ENCODE data around the gene PPIL6. TPM values are rescaled to one million over a fixed set of nuclear protein-coding genes. Genes with fewer than 3 reads are reported as not detected.

Gene PPIL6
- total RNA-seq, 8 experiments from 2014 or later, result 0.87 to 22.4 (median 4.6) TPM

- Histone ChIP-seq H3K4me3 (no peak overlapping the region), H3K4me1 (replicated peaks in 1 of 2) (peaks cover 6 to 7% of the 10 kb centered on the region in 2 donors), H3K27ac (no peak overlapping the region)
- 87 to 100% methylated on average over 2 to 3 of the region's 7 CpGs; no CpG with 5 or more reads in 8 of the 10 experiments for WGBS, 10 experiments
- no peak for ATAC-seq (replicated peaks in 6 of 8)
- in situ Hi-C loops (cut with MboI; ENCODE audit: low pct_unique_long_range_greater_than_20kb in 2 of 9, low sequenced_read_pairs in 9 of 9, unreplicated experiment in 9 of 9), result no loop called here
Measured at GRCh38 chr6:109451376-109451775, 10.9 kb upstream of the PPIL6 start.

GRCh38 chr6:109450801-109451200, 10.4 kb upstream of the PPIL6 start:
- no peak overlapping the region for H3K27ac ChIP-seq
- WGBS, 10 experiments, result 64 to 94% (median 92%) methylated on average over 2 to 3 of the region's 3 CpGs; no CpG with 5 or more reads in 7 of the 10 experiments
- no peak for ATAC-seq (replicated peaks in 6 of 8)
- H3K4me3 ChIP-seq, result no peak overlapping the region
- in situ Hi-C loops (cut with MboI; ENCODE audit: low pct_unique_long_range_greater_than_20kb in 2 of 9, low sequenced_read_pairs in 9 of 9, unreplicated experiment in 9 of 9), result no loop called here
- peaks cover 6 to 7% of the 10 kb centered on the region in 2 donors for H3K4me1 ChIP-seq (replicated peaks in 1 of 2)

GRCh38 chr6:109449795-109450673, 9.6 kb upstream of the PPIL6 start:
- no peak overlapping the region for H3K27ac ChIP-seq
- peaks cover 6 to 7% of the 10 kb centered on the region in 2 donors for H3K4me1 ChIP-seq (replicated peaks in 1 of 2)
- in situ Hi-C loops (cut with MboI; ENCODE audit: low pct_unique_long_range_greater_than_20kb in 2 of 9, low sequenced_read_pairs in 9 of 9, unreplicated experiment in 9 of 9), result no loop called here
- no peak for ATAC-seq (replicated peaks in 6 of 8)
- 80 to 95% (median 82%) methylated on average over 1 to 4 of the region's 16 CpGs; no CpG with 5 or more reads in 6 of the 10 experiments for WGBS, 10 experiments
- no peak overlapping the region for H3K4me3 ChIP-seq

DNA sequence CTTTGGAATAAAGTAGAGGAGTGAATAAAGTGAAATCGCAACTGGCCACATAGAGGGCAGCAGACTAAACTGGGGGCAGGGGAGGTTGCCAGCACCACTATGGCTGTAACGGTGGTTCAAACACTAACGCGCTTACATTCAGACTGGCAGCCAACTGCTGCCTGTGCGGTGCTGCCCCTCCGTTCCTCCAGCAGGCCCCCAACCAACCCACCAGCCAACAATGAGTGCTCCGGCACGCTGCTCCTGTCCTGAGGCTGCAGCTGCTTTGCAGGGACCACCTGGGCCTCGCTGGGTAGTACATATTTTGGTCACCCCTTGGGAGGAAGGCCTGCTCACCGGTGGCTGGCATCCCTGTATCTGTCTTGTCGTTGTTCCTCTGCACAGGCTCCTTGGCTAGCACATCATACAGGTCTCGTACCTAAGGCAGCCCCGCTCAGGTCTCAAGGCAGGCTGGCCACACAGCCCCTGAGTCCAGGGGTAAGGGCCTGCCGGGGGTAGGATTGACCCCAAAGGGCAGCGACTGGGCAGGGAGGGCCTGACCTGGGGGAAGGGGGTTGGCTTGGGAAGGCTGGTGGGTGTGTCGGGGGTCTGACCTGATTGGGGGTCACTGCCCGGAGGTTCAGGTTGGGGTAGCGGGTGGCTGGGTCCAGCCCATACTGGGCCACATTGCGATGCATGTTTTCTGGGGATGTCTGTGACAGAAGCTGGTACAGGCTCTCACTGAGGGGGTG, 8.8 kb upstream of the PPIL6 start:
- Histone ChIP-seq H3K27ac (no peak overlapping the region), H3K4me1 (replicated peaks in 1 of 2) (peaks cover 2 to 6% of the 10 kb centered on the region in 2 donors), H3K4me3 (no peak overlapping the region)
- no peak for ATAC-seq (replicated peaks in 6 of 8)
- 67 to 100% (median 90%) methylated on average over 1 to 5 of the region's 19 CpGs; no CpG with 5 or more reads in 5 of the 10 experiments for WGBS, 10 experiments
- in situ Hi-C loops (cut with MboI; ENCODE audit: low pct_unique_long_range_greater_than_20kb in 2 of 9, low sequenced_read_pairs in 9 of 9, unreplicated experiment in 9 of 9), result no loop called here

GRCh38 chr6:109448615-109449014, 8.2 kb upstream of the PPIL6 start:
- Histone ChIP-seq H3K4me3 (no peak overlapping the region), H3K27ac (no peak overlapping the region), H3K4me1 (replicated peaks in 1 of 2) (peaks cover 0 to under 1% of the 10 kb centered on the region in 2 donors)
- ATAC-seq (replicated peaks in 6 of 8), result peak in 1 of 8 experiments; percentile 3
- WGBS, 10 experiments, result 20 to 80% (median 80%) methylated on average over 1 of the region's 7 CpGs; no CpG with 5 or more reads in 6 of the 10 experiments
- in situ Hi-C loops (cut with MboI; ENCODE audit: low pct_unique_long_range_greater_than_20kb in 2 of 9, low sequenced_read_pairs in 9 of 9, unreplicated experiment in 9 of 9), result no loop called here

- ATAC-seq (replicated peaks in 6 of 8), result peak in 3 of 8 experiments; percentile 11 to 38 (median 25)
- H3K4me3 ChIP-seq, result no peak overlapping the region
- in situ Hi-C loops (cut with MboI; ENCODE audit: low pct_unique_long_range_greater_than_20kb in 2 of 9, low sequenced_read_pairs in 9 of 9, unreplicated experiment in 9 of 9), result no loop called here
- 17 to 70% (median 49%) methylated on average over 1 to 2 of the region's 8 CpGs; no CpG with 5 or more reads in 6 of the 10 experiments for WGBS, 10 experiments
- H3K4me1 ChIP-seq (replicated peaks in 1 of 2), result no peaks in the 10 kb centered on the region
- no peak overlapping the region for H3K27ac ChIP-seq
Measured at GRCh38 chr6:109447878-109448555, 7.6 kb upstream of the PPIL6 start.

DNA sequence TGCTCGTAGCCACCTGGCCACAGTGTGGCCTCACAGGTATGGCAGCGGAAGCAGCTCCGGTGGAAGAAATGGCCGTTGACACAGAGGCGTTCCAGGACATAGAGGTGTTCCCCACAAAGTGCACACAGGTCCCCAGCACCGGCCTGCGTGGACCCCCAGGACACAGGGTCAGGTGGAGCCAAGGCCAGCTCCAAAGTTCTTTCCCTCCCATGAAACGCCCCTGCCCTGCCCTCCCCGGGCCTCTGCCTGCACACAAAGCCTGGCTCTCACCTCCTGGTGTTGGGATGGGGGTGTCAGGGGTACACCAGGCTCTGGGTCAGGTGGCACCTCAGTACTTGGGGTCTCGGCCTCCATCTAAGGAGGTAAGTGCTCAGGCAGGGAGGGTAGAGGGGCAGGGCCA, 6.7 kb upstream of the PPIL6 start:
- Histone ChIP-seq H3K4me1 (replicated peaks in 1 of 2) (peaks cover 0 to 2% of the 10 kb centered on the region in 2 donors), H3K27ac (no peak overlapping the region), H3K4me3 (no peak overlapping the region)
- in situ Hi-C loops (cut with MboI; ENCODE audit: low pct_unique_long_range_greater_than_20kb in 2 of 9, low sequenced_read_pairs in 9 of 9, unreplicated experiment in 9 of 9), result no loop called here
- ATAC-seq (replicated peaks in 6 of 8), result no peak
- 82% methylated on average over 3 of the region's 10 CpGs; no CpG with 5 or more reads in 9 of the 10 experiments for WGBS, 10 experiments

DNA sequence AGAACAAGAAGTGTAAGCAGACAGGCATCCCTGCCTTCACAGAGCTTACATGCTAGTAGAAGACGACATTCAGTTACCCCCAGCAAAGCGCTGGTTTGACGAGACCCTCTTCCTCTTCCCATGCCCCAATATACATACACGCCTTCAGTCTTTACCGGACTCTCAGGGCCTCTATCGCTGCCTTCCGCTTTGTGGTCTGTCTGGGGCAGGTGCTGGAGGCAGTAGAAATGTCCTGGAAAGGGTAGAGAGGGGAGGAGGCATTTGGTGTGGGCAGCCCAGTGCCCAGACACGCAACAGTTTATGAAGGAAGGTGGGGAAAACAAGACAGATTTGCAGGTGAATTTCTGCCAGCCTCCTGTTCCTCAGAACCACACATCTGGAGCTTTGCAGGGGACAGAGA, 6.1 kb upstream of the PPIL6 start:
- in situ Hi-C loops (cut with MboI; ENCODE audit: low pct_unique_long_range_greater_than_20kb in 2 of 9, low sequenced_read_pairs in 9 of 9, unreplicated experiment in 9 of 9), result no loop called here
- H3K27ac ChIP-seq, result no peak overlapping the region
- 50 to 100% (median 90%) methylated on average over 1 to 5 of the region's 8 CpGs; no CpG with 5 or more reads in 5 of the 10 experiments for WGBS, 10 experiments
- peaks cover 5 to 8% of the 10 kb centered on the region in 2 donors for H3K4me1 ChIP-seq (replicated peaks in 1 of 2)
- ATAC-seq (replicated peaks in 6 of 8), result no peak
- H3K4me3 ChIP-seq, result no peak overlapping the region

DNA sequence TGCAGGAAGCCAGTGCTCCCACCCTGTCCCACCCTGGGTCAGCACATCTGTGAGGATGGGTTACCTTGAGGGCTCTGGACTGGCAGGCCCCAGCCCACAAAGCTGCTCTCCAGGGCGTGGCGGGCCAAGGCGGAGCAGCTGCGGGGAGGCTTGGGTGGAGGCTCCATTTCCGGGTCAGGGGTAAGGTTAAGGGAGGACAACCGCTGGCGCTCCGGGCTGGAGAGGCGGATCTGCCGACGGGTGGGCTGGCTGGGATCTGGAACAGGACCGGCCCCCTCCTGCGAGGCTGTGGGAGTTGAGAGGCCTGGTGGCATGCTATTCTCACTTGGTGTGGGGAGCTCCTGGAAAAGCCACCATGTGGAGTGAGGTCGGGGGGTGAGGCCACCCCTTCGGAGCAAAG, 5.6 kb upstream of the PPIL6 start:
- 60 to 93% (median 89%) methylated on average over 1 to 7 of the region's 15 CpGs; no CpG with 5 or more reads in 7 of the 10 experiments for WGBS, 10 experiments
- no peak for ATAC-seq (replicated peaks in 6 of 8)

DNA sequence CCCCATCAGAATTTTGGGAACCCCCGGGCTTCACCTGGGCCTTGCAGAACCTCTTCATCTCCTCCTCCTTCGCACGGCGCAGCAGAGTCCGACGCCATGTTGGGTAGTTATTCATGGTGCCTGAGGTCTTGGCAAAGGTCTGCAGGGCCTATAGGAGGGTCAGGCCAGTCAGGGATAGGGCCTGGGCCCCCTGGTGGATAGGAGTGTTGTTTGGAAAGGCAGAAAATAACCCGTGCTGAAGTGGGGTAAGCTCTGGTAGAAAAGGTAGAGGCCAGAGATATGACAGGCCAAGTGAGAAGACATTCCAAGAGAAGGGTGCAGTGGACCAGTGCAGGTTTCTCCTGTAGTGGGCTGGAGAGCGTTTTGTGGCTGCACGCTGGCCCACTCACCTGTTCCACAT, 5.0 kb upstream of the PPIL6 start:
- 80 to 100% (median 95%) methylated on average over 1 to 9 of the region's 9 CpGs; no CpG with 5 or more reads in 4 of the 10 experiments for WGBS, 10 experiments
- no peak for ATAC-seq (replicated peaks in 6 of 8)
- H3K4me3 ChIP-seq, result no peak overlapping the region
- no peak overlapping the region for H3K27ac ChIP-seq
- in situ Hi-C loops (cut with MboI; ENCODE audit: low pct_unique_long_range_greater_than_20kb in 2 of 9, low sequenced_read_pairs in 9 of 9, unreplicated experiment in 9 of 9), result no loop called here
- H3K4me1 ChIP-seq (replicated peaks in 1 of 2), result peaks cover 7 to 9% of the 10 kb centered on the region in 2 donors

More for the DNA sequence above, 5.6 kb upstream of the PPIL6 start:
- in situ Hi-C loops (cut with MboI; ENCODE audit: low pct_unique_long_range_greater_than_20kb in 2 of 9, low sequenced_read_pairs in 9 of 9, unreplicated experiment in 9 of 9), result no loop called here
- no peak overlapping the region for H3K27ac ChIP-seq
- H3K4me1 ChIP-seq (replicated peaks in 1 of 2), result peaks cover 7 to 9% of the 10 kb centered on the region in 2 donors
- no peak overlapping the region for H3K4me3 ChIP-seq

GRCh38 chr6:109443425-109443950, 3.1 kb upstream of the PPIL6 start:
- Histone ChIP-seq H3K4me3 (no peak overlapping the region), H3K4me1 (replicated peaks in 1 of 2) (peaks cover 7 to 13% of the 10 kb centered on the region in 2 donors), H3K27ac (no peak overlapping the region)
- in situ Hi-C loops (cut with MboI; ENCODE audit: low pct_unique_long_range_greater_than_20kb in 2 of 9, low sequenced_read_pairs in 9 of 9, unreplicated experiment in 9 of 9), result no loop called here
- no peak for ATAC-seq (replicated peaks in 6 of 8)
- WGBS, 10 experiments, result 60 to 100% (median 75%) methylated on average over 1 to 4 of the region's 10 CpGs; no CpG with 5 or more reads in 4 of the 10 experiments

DNA sequence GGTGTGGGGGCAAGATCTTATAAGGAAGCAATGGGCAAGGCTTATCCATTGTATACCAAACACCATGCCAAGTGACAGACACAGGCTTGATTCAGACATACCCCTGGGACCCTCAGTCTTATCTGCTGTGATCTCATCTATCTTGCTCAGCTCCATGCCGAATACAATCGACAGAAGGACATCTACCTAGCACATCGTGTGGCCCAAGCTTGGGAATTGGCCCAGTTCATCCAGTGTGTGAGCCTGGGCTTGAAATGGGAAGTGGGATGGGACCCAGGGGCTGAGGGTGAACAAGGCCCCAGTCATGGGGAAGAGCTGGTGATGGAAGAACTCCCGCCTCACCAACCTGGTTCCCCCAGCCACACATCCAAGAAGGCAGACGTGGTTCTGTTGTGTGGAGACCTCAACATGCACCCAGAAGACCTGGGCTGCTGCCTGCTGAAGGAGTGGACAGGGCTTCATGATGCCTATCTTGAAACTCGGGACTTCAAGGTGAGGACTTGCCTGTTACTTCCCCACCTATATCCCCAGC, 2.0 kb upstream of the PPIL6 start:
- Histone ChIP-seq H3K4me1 (replicated peaks in 1 of 2) (peaks cover 7 to 13% of the 10 kb centered on the region in 2 donors), H3K27ac (no peak overlapping the region), H3K4me3 (no peak overlapping the region)
- ATAC-seq (replicated peaks in 6 of 8), result no peak
- WGBS, 10 experiments, result 92 to 100% (median 100%) methylated on average over 1 to 3 of the region's 6 CpGs; no CpG with 5 or more reads in 5 of the 10 experiments
- in situ Hi-C loops (cut with MboI; ENCODE audit: low pct_unique_long_range_greater_than_20kb in 2 of 9, low sequenced_read_pairs in 9 of 9, unreplicated experiment in 9 of 9), result no loop called here
